NCI-H524 treated with DMSO at 0.1 percent for 48 hours (cell line): ENCODE measurements around the gene JADE3.
"Not testable (repeated sequence)": the region's sequence is repeated elsewhere in the genome, so short reads cannot be mapped to it uniquely, and the experiment has no call there.

Source experiments
- DNase-seq: peaks from one replicate; lab custom pipeline; 2025; lab: John Stamatoyannopoulos, UW

Gene JADE3

GRCh38 chrX:46935295-46935694, 23.1 kb downstream of the JADE3 start:
- DNase-seq, result no peak

- DNase-seq, result no peak
Measured at GRCh38 chrX:46938589-46938988, 26.4 kb downstream of the JADE3 start.

- no peak for DNase-seq
Measured at GRCh38 chrX:46941341-46941740, 29.1 kb downstream of the JADE3 start.

GRCh38 chrX:46953137-46953527, 40.9 kb downstream of the JADE3 start:
- no peak for DNase-seq

- no peak for DNase-seq
Measured at GRCh38 chrX:46953597-46953996, 41.4 kb downstream of the JADE3 start.

GRCh38 chrX:46954716-46955115, 42.5 kb downstream of the JADE3 start:
- DNase-seq, result no peak

DNA sequence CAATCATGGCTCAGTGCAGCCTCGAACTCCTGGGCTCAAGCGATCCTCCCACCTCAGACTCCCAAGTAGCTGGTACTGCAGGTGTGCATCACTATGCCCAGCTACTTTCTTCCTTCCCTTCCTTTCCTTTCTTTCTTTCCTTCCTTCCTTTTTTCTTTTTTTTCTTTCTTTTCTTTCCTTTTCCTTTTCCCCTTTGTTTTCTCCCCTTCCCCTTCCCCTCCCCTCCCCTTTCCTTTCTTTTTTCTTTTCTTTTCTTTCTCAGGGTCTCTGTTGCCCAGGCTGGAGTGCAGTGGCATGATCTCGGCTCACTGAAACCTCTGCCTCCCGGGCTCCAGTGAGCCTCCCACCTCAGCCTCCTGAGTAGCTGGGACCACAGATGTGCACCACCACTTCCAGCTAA, 44.4 kb downstream of the JADE3 start:
- DNase-seq, result not testable (repeated sequence)

DNA sequence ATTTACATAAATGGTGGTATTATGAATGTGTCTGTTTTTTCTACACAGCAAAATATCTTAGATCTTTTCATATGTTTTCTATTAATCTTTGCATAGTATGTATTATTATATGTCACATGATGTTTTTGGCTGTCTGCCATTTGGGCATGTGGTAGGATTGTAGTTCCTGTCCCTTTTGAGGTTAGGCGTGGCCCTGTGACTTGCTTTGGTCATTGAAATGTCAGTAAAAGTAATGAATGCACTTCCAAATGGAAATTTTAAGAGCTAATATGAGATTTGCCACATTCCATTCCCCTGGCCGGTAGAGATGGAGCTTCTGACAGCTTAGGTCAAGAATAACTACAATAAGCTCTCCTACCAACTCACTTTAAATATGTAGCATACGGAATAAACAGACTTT, 45.1 kb downstream of the JADE3 start:
- DNase-seq, result no peak

- no peak for DNase-seq
Measured at GRCh38 chrX:46959101-46959500, 46.9 kb downstream of the JADE3 start.

- no peak for DNase-seq
Measured at GRCh38 chrX:46959985-46960700, 47.9 kb downstream of the JADE3 start.

DNA sequence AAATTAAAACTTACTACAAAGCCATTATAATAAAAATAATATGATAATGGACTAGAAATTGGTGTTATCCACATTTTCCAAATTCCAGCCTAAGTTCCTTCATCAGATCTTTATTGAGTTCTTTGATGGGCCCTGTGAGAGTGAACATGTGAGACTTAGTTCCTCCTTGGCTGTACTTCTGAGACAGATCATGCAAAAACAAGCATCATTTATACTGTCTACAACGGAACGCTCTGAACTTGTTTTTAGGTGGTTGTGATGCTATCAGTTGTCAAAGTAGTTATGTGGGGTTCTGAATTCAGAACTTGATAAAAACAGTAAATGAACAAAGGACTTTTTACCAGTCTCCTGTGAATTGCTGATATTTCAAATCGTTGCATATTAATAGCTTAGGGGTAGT, 48.9 kb downstream of the JADE3 start:
- no peak for DNase-seq

GRCh38 chrX:46961574-46962283, 49.5 kb downstream of the JADE3 start:
- DNase-seq, result peak; percentile 68

DNA sequence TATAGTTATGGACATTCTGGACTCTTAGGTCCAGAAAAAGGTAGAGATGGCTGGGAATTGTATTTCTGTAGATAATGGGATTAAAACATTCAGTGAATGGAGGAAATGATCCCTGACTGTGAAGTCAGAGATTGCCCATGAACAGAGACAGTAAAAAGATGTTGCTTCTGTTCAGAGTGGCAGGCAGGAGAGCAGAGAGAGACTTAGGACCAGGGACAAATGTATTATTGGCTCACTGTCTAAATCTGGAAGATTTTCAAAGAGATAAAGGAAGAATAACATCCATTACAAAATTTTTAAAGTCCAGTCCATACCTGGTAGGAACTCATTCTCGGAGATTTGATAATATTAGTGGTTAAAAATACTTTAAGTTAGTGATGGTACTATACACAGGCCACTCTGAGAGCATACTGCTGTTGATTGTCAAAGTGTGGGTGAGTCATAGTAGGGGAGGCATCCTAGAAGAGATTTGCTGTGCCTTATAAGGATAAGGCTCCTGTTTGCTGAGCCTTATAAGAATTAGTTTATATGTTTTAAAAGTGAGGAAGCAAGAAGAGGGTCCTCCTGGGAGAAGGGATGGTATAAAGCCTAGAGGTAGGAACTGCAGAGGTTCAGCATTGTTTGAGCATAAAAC, 53.0 kb downstream of the JADE3 start:
- no peak for DNase-seq

GRCh38 chrX:46967547-46967946, 55.3 kb downstream of the JADE3 start:
- no peak for DNase-seq

DNA sequence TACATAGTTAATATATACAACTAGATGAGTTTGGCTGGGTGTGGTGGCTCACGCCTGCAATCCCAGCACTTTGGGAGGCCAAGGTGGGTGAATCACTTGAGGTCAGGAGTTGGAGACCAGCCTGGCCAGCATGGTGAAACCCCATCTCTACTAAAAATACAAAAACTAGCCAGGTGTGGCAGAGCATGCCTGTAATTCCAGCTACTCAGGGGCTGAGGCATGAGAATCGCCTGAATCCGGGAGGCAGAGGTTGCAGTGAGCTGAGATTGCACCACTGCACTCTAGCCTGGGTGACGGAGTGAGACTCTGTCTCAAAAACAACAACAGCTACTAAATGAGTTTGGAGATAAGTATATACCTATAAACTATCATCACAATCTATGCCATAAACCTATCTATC, 64.8 kb downstream of the JADE3 start:
- DNase-seq, result not testable (repeated sequence)

DNA sequence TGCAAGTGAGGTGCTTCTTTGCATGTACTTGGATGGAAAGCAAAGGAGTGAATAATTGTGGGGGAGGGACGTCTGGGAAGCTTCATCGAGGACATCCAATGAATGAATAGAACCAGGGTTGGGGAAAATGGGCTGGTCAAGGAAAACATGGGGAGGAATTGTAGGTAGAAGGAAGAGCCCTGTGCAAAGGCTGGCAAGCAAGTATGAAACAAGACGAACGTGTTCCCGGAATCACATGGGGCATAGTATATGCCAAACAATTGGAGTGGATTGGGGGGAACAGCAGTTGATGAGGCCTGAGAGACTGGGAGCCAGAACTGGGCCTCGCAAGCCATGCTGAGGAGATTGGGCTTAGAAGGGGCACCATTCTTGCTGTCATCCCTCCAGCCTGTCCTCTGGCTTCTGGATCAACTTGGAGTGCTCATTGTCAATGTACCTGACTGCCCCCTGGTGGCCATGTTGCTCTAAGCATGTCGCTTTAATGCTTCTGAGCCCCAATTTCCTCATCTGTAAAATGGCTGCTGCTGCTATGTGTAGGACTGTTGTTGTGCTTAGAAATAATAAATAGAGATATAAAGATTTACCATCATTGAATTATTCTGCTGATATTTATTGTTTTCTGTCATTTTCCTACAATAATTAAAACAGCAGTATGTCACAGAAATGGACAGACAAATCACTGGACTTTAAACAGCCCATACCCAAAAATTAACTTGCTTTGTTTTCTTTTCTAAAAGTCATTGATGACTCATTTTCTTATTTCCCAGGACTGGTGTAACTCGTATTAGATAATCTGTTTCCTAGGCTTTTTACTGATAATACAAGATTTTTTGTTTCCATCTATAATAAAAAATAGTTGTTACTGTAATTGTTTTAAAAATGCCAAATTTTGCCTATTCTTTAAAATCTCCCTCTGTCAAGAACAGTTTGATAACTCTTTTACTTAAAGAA, 66.4 kb downstream of the JADE3 start:
- DNase-seq, result peak; percentile 21

- DNase-seq, result no peak
Measured at GRCh38 chrX:46984705-46985104, 72.5 kb downstream of the JADE3 start.

DNA sequence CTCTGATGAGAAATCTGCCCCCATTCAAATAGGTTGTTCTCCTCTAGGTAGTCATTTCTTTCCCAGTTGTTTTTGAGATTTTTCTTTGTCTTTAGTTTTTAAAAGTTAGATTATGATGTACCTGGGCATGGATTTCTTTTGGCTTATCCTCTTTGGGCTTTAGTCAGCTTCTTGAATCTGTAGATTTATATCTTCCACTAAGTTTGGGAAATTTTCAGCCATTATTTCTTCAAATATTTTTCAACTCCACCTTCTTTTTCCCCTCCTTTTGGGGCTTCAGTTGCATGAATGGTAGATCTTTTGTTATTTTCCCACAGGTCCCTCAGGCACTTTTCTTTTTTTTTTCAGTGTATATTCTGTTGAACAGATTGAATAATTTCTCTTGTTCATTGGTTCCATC, 77.3 kb downstream of the JADE3 start:
- no peak for DNase-seq

DNA sequence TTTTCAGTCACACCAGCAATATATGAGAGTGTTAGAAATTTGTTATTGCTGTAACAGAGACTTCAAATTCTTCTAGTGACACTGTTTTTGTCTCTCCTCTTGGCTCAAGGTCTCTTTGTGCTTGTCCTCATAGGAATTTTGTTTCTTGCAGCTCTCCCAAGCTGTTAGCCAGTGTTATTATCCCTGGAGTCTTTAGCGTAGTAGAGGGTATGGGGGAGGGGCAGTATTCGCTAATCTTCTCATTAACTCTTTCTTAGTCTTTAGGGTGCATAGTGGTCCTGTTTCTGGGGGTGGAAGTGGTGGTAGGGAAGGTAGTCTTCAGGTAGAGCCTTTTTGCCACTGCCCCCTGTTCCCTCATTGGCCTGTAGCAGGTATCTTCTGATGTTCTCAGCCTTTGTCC, 79.4 kb downstream of the JADE3 start:
- no peak for DNase-seq

DNA sequence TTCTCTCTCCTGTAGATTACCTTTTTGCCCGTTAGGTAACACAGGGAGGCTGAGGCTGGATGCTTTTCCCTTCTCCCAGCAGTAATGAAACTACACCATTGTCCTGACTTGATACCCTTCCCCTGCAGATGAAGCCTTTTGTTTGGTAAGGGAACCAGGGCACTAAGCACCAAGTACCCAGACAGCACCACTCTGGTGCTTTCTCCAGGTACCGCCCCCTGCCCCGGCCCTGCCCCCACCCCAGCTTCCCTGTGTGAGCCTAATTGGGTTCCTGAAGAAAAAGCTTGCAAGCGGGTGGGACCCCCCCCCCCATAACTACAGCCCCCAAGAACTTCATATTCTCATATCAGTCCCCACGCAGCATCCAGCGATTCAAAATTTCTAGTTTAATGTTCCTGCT, 79.8 kb downstream of the JADE3 start:
- DNase-seq, result no peak

- DNase-seq, result no peak
Measured at GRCh38 chrX:46994096-46994495, 81.9 kb downstream of the JADE3 start.

DNA sequence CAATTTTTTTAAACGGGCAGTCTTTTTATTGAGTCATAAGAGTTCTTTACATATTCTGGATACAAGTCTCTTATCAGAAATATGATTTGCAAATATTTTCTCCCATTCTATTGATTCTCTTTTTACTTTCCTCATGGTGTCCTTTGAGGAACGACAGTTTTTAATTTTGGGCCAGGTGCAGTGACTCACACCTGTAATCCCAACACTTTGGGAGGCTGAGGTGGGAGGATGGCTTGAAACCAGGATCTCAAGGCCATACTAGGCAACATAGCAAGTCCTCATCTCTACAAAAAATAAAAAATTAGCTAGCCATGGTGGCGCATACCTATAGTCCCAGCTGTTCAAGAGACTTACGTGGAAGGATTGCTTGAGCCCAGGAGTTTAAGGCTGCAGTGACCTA, 99.9 kb downstream of the JADE3 start:
- DNase-seq, result no peak
